ENCODE results near the gene ARL15. TPM values are rescaled to one million over a fixed set of nuclear protein-coding genes. Genes with fewer than 3 reads are reported as not detected.

The ARL15 gene
- total RNA-seq, 4 donors from 2014 or later = 13.0 to 52.7 (median 17.1) TPM

DNA sequence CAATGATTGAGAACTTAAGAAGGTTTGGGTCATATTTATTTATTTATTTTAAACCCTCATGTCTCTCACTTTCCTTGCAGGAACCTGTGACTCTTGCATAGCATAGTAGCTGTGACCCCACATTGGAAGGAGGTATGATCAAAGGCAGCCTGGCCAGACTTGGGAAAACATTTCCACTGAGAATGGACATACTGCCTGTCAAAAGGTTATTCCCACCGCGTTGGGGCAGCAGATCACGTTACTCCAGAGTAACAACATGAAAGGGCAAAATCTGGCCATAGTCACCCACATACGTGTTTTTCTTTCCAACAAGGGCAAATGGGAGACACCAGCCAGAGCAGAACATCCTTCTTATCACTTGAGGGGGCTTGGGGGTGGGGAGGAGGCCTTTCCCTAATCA lies 95.7 kb downstream of the ARL15 start:
- TF ChIP-seq EP300 (IDR thresholded peaks at IDR 0.05) (no peak), POLR2A (IDR thresholded peaks at IDR 0.05) (no peak)
- TF ChIP-seq, protein P1, sequence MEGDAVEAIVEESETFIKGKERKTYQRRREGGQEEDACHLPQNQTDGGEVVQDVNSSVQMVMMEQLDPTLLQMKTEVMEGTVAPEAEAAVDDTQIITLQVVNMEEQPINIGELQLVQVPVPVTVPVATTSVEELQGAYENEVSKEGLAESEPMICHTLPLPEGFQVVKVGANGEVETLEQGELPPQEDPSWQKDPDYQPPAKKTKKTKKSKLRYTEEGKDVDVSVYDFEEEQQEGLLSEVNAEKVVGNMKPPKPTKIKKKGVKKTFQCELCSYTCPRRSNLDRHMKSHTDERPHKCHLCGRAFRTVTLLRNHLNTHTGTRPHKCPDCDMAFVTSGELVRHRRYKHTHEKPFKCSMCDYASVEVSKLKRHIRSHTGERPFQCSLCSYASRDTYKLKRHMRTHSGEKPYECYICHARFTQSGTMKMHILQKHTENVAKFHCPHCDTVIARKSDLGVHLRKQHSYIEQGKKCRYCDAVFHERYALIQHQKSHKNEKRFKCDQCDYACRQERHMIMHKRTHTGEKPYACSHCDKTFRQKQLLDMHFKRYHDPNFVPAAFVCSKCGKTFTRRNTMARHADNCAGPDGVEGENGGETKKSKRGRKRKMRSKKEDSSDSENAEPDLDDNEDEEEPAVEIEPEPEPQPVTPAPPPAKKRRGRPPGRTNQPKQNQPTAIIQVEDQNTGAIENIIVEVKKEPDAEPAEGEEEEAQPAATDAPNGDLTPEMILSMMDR (IDR thresholded peaks at IDR 0.05) = no peak
- H3K27ac ChIP-seq = no peak overlapping the region
- H3K4me3 ChIP-seq = no peak overlapping the region
- H3K9me3 ChIP-seq = no peaks in the 10 kb centered on the region
- WGBS, 2 donors = 82 to 92% methylated on average over 4 of the region's 4 CpGs
- no peaks in the 10 kb centered on the region for H3K27me3 ChIP-seq
- H3K4me1 ChIP-seq = peaks cover 0 to 34% (median 5%) of the 10 kb centered on the region in 4 donors
- no peak for DNase-seq (ENCODE audit: low spot score in 2 of 2)
- no peaks in the 10 kb centered on the region for H3K36me3 ChIP-seq

DNA sequence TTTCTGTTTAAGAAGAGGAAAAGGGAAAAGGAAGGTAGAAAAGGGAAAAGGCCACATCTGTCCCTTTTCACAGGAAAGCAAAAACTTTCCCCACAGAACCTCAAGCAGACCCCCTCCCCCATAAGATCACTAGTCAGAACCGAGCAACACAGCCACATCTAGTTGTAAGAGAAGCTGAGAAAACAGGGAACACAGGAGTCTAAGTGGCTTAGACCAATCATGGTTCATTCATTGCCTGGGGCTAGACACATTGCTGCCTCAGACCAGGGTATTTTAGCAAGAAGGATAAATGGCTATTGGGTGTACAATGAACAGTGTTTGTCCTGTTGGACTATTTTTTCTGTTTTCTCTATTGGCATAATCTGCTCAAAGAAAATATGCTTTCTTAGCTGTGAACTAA lies 98.0 kb downstream of the ARL15 start:
- DNase-seq (ENCODE audit: low spot score in 2 of 2) = no peak
- no peaks in the 10 kb centered on the region for H3K36me3 ChIP-seq
- H3K4me1 ChIP-seq = peaks cover 0 to 32% (median 6%) of the 10 kb centered on the region in 4 donors
- H3K4me3 ChIP-seq = no peak overlapping the region
- TF ChIP-seq EP300 (IDR thresholded peaks at IDR 0.05) = no peak
- TF ChIP-seq, protein P1 (IDR thresholded peaks at IDR 0.05) = no peak
- TF ChIP-seq POLR2A (IDR thresholded peaks at IDR 0.05) = no peak
- no peaks in the 10 kb centered on the region for H3K27me3 ChIP-seq
- no peak overlapping the region for H3K27ac ChIP-seq
- WGBS, 2 donors = 56 to 62% methylated on average over 1 of the region's 1 CpG
- H3K9me3 ChIP-seq = no peaks in the 10 kb centered on the region

- H3K27ac ChIP-seq = no peak overlapping the region
- 56 to 61% methylated on average over 3 of the region's 3 CpGs for WGBS, 2 donors
- H3K4me1 ChIP-seq = peaks cover 0 to 30% (median 6%) of the 10 kb centered on the region in 4 donors
- DNase-seq (ENCODE audit: low spot score in 2 of 2) = no peak
- H3K36me3 ChIP-seq = no peaks in the 10 kb centered on the region
- TF ChIP-seq EP300 (IDR thresholded peaks at IDR 0.05) (no peak), POLR2A (IDR thresholded peaks at IDR 0.05) (no peak)
- TF ChIP-seq, protein P1 (IDR thresholded peaks at IDR 0.05) = no peak
- no peaks in the 10 kb centered on the region for H3K9me3 ChIP-seq
- no peaks in the 10 kb centered on the region for H3K27me3 ChIP-seq
- no peak overlapping the region for H3K4me3 ChIP-seq
These were observed 98.5 kb downstream of the ARL15 start for GRCh38 chr5:54211912-54212311.

DNA sequence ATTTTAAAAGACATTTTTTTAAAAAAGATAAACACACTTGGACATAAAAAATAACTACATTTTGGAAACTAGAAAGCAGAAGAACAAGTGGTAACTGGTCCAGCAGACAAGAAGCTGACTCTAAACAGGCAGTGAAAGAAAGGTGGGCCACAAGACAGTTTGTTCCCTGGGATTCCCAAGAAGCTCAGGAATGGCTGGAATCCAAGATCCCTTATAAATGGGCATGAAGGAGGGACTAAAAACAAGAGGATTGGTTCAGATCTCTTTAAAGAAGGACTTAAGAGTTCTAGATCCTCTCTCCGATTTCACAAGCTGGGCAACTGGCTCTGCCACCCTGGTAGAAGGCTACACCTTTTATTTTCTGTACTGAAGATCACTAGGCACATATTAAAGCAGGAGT lies 102.8 kb downstream of the ARL15 start:
- H3K27me3 ChIP-seq = no peaks in the 10 kb centered on the region
- H3K4me1 ChIP-seq = peaks cover 0 to 27% (median 6%) of the 10 kb centered on the region in 4 donors
- H3K27ac ChIP-seq = no peak overlapping the region
- no peaks in the 10 kb centered on the region for H3K36me3 ChIP-seq
- DNase-seq (ENCODE audit: low spot score in 2 of 2) = no peak
- TF ChIP-seq POLR2A (IDR thresholded peaks at IDR 0.05) (no peak), EP300 (IDR thresholded peaks at IDR 0.05) (no peak)
- TF ChIP-seq, protein P1 (IDR thresholded peaks at IDR 0.05) = no peak
- no peak overlapping the region for H3K4me3 ChIP-seq
- H3K9me3 ChIP-seq = no peaks in the 10 kb centered on the region
- WGBS, 2 donors = 95 to 97% methylated on average over 1 of the region's 1 CpG

GRCh38 chr5:54206580-54207229 lies 103.7 kb downstream of the ARL15 start:
- 82 to 89% methylated on average over 7 of the region's 7 CpGs for WGBS, 2 donors
- Histone ChIP-seq H3K27me3 (no peaks in the 10 kb centered on the region), H3K27ac (no peak overlapping the region), H3K36me3 (no peaks in the 10 kb centered on the region), H3K4me1 (peaks cover 0 to 22% (median 6%) of the 10 kb centered on the region in 4 donors), H3K9me3 (peaks cover 0 to 4% (median 0%) of the 10 kb centered on the region in 4 donors), H3K4me3 (no peak overlapping the region)
- no peak for DNase-seq (ENCODE audit: low spot score in 2 of 2)
- TF ChIP-seq, protein P1 (IDR thresholded peaks at IDR 0.05) = no peak
- TF ChIP-seq POLR2A (IDR thresholded peaks at IDR 0.05) (no peak), EP300 (IDR thresholded peaks at IDR 0.05) (no peak)
